Activated naive CD4-positive, alpha-beta T cell treated with anti-CD3 and anti-CD28 coated beads, Interleukin-2, amount 50 U/mL, for 16 hours (primary cell): ENCODE results near the gene GBA2.

ENCODE experiments used
- DNase-seq: peaks from one replicate; pipeline ENCODE4 v3.0.0-alpha.2; 2020

The GBA2 gene

GRCh38 chr9:35763803-35764202, 14.8 kb upstream of the GBA2 start:
- DNase-seq: no peak

- DNase-seq: no peak
Observed at GRCh38 chr9:35763181-35763580, 14.2 kb upstream of the GBA2 start.

- no peak for DNase-seq
Observed at GRCh38 chr9:35760651-35761050, 11.6 kb upstream of the GBA2 start.

GRCh38 chr9:35759795-35760194, 10.8 kb upstream of the GBA2 start:
- no peak for DNase-seq

GRCh38 chr9:35758475-35759050, 9.5 kb upstream of the GBA2 start:
- DNase-seq: no peak

- no peak for DNase-seq
Observed at GRCh38 chr9:35757892-35758275, 8.9 kb upstream of the GBA2 start.

GRCh38 chr9:35757226-35757891, 8.3 kb upstream of the GBA2 start:
- DNase-seq: no peak

- DNase-seq: peak; percentile 85
Observed at GRCh38 chr9:35756275-35757225, 7.5 kb upstream of the GBA2 start.

- no peak for DNase-seq
Observed at GRCh38 chr9:35755071-35755470, 6.0 kb upstream of the GBA2 start.

GRCh38 chr9:35754264-35754663, 5.2 kb upstream of the GBA2 start, which contains the start of gene MSMP:
MSMP (minus strand) TSS chr9:35754276; CDS start chr9:35754129, 147 bp downstream.
- DNase-seq: no peak

GRCh38 chr9:35753466-35753865, 4.4 kb upstream of the GBA2 start:
- no peak for DNase-seq

GRCh38 chr9:35750256-35750531, 1.2 kb upstream of the GBA2 start:
- no peak for DNase-seq

GRCh38 chr9:35749515-35750255, 657 bp upstream of the GBA2 start:
- DNase-seq: peak; percentile 41

GRCh38 chr9:35748242-35748857, 678 bp downstream of the GBA2 start:
- DNase-seq: no peak

- DNase-seq: no peak
Observed at GRCh38 chr9:35746583-35746982, 2.4 kb downstream of the GBA2 start.

- no peak for DNase-seq
Observed at GRCh38 chr9:35745569-35745968, 3.5 kb downstream of the GBA2 start.

- DNase-seq: no peak
Observed at GRCh38 chr9:35743880-35744518, 5.0 kb downstream of the GBA2 start.

GRCh38 chr9:35743452-35743851, 5.6 kb downstream of the GBA2 start:
- no peak for DNase-seq

- DNase-seq: no peak
Observed at GRCh38 chr9:35741740-35742139, 7.3 kb downstream of the GBA2 start.

- no peak for DNase-seq
Observed at GRCh38 chr9:35740243-35740642, 8.8 kb downstream of the GBA2 start.

- no peak for DNase-seq
Observed at GRCh38 chr9:35738924-35739323, 10.1 kb downstream of the GBA2 start.

GRCh38 chr9:35738186-35738585, 10.8 kb downstream of the GBA2 start:
- no peak for DNase-seq
